Loucy (cell line): ENCODE data around the gene SUFU.

ENCODE experiments used
- H2AFZ ChIP-seq: fragments of 200-600 bp; sonication (generic); 2 replicates; pipeline ENCODE4 v1.6.0; 2016; ENCODE audit warnings: antibody characterized with exemption, mild to moderate bottlenecking, low read length, moderate library complexity
- H3F3A ChIP-seq: fragments of 200-600 bp; 2 replicates; pipeline ENCODE4 v1.6.0; 2016; ENCODE audit warnings: antibody characterized with exemption, low read depth, mild to moderate bottlenecking
- H3K27me3 ChIP-seq: fragments of 200-600 bp; sonication (generic); 2 replicates; pipeline ENCODE4 v1.6.1; 2014; ENCODE audit warnings: low read length, mild to moderate bottlenecking; ENCODE audit not compliant: insufficient read depth, poor library complexity, severe bottlenecking
- H3K36me3 ChIP-seq: fragments of 200-600 bp; sonication (generic); 2 replicates; pipeline ENCODE4 v1.6.1; 2016; ENCODE audit warnings: low read length; ENCODE audit not compliant: insufficient read depth
- H3K4me1 ChIP-seq: fragments of 200-600 bp; sonication (generic); 2 replicates; pipeline ENCODE4 v1.5.1; 2014; ENCODE audit warnings: low read length, mild to moderate bottlenecking; ENCODE audit not compliant: insufficient read depth, poor library complexity, severe bottlenecking
- H3K4me2 ChIP-seq: fragments of 200-600 bp; sonication (generic); 2 replicates; pipeline ENCODE4 v1.6.0; 2014; ENCODE audit warnings: antibody characterized with exemption, low read length, low read depth, mild to moderate bottlenecking; ENCODE audit not compliant: poor library complexity, severe bottlenecking
- H3K4me3 ChIP-seq: fragments of 200-600 bp; sonication (generic); 2 replicates; pipeline ENCODE4 v1.5.1; 2014; ENCODE audit warnings: low read length, mild to moderate bottlenecking, mixed read lengths; ENCODE audit not compliant: poor library complexity, severe bottlenecking
- H3K79me2 ChIP-seq: fragments of 200-600 bp; sonication (generic); 2 replicates; pipeline ENCODE4 v1.6.1; 2014; ENCODE audit warnings: low read length; ENCODE audit not compliant: insufficient read depth
- H3K9ac ChIP-seq: fragments of 200-600 bp; sonication (generic); 2 replicates; pipeline ENCODE4 v1.6.0; 2014; ENCODE audit warnings: mild to moderate bottlenecking, low read depth, low read length, moderate library complexity; ENCODE audit not compliant: poor library complexity, severe bottlenecking
- H3K9me2 ChIP-seq: fragments of 200-600 bp; sonication (generic); replicated peaks from 2 replicates; pipeline ENCODE4 v1.6.1; 2016; ENCODE audit warnings: low read depth, low read length, mixed read lengths
- H3K9me3 ChIP-seq: fragments of 200-600 bp; sonication (generic); 2 replicates; pipeline ENCODE4 v1.6.1; 2014; ENCODE audit warnings: mild to moderate bottlenecking, antibody characterized with exemption, low read length, low read depth; ENCODE audit not compliant: insufficient read depth
- H4K20me1 ChIP-seq: fragments of 200-600 bp; sonication (generic); 2 replicates; pipeline ENCODE4 v1.6.0; 2014; ENCODE audit warnings: antibody characterized with exemption, low read length, mild to moderate bottlenecking; ENCODE audit not compliant: insufficient read depth, poor library complexity, severe bottlenecking
- CTCF ChIP-seq: fragments of 200-600 bp; sonication (generic); conservative IDR thresholded peaks from 2 replicates; pipeline ENCODE4 v1.5.1; 2014; ENCODE audit warnings: mild to moderate bottlenecking, antibody characterized with exemption, low read length
- EZH2phosphoT487 ChIP-seq: fragments of 200-600 bp; IDR thresholded peaks from 2 replicates; pipeline ENCODE4 v1.6.1; 2018; ENCODE audit warnings: antibody characterized with exemption, mild to moderate bottlenecking, moderate library complexity, borderline replicate concordance

The SUFU gene

GRCh38 chr10:102546606-102547320, 43.0 kb downstream of the SUFU start:
- H3K27me3 ChIP-seq: no peaks in the 10 kb centered on the region
- H3K4me2 ChIP-seq: no peak overlapping the region
- no peak for TF ChIP-seq CTCF
- no peaks in the 10 kb centered on the region for H3F3A ChIP-seq
- H3K36me3 ChIP-seq: peaks cover 17% of the 10 kb centered on the region; the same call in 1 of the 2 replicates
- no peak overlapping the region for H3K9ac ChIP-seq
- no peaks in the 10 kb centered on the region for H3K9me2 ChIP-seq
- H3K9me3 ChIP-seq: no peaks in the 10 kb centered on the region
- H4K20me1 ChIP-seq: no peaks in the 10 kb centered on the region
- no peak overlapping the region for H3K4me3 ChIP-seq
- no peaks in the 10 kb centered on the region; the same call in 1 of the 2 replicates for H3K79me2 ChIP-seq
- H3K4me1 ChIP-seq: no peaks in the 10 kb centered on the region
- no peak overlapping the region for H2AFZ ChIP-seq

- Histone ChIP-seq H4K20me1 (no peaks in the 10 kb centered on the region), H3K36me3 (peaks cover 20% of the 10 kb centered on the region; the same call in 1 of the 2 replicates), H3K9me2 (no peaks in the 10 kb centered on the region), H3K79me2 (no peaks in the 10 kb centered on the region; the same call in 1 of the 2 replicates), H3K27me3 (no peaks in the 10 kb centered on the region), H3K9ac (no peak overlapping the region), H3K4me2 (no peak overlapping the region), H3F3A (no peaks in the 10 kb centered on the region), H3K9me3 (no peaks in the 10 kb centered on the region), H3K4me3 (no peak overlapping the region), H2AFZ (no peak overlapping the region), H3K4me1 (no peaks in the 10 kb centered on the region)
- TF ChIP-seq CTCF: no peak
- no peak for TF ChIP-seq EZH2phosphoT487
Observed at GRCh38 chr10:102549549-102549948, 45.8 kb downstream of the SUFU start.

GRCh38 chr10:102550636-102551210, 47.0 kb downstream of the SUFU start:
- Histone ChIP-seq H3K27me3 (no peaks in the 10 kb centered on the region), H3K4me2 (no peak overlapping the region), H3K4me3 (no peak overlapping the region), H3K79me2 (no peaks in the 10 kb centered on the region; the same call in 1 of the 2 replicates), H4K20me1 (no peaks in the 10 kb centered on the region), H3F3A (no peaks in the 10 kb centered on the region), H3K4me1 (no peaks in the 10 kb centered on the region), H3K36me3 (peaks cover 20% of the 10 kb centered on the region; the same call in 1 of the 2 replicates), H2AFZ (no peak overlapping the region), H3K9me3 (no peaks in the 10 kb centered on the region), H3K9ac (no peak overlapping the region), H3K9me2 (no peaks in the 10 kb centered on the region)
- TF ChIP-seq CTCF (no peak), EZH2phosphoT487 (no peak)
